ENCODE data around the gene ABHD2. TPM values are rescaled to one million over a fixed set of nuclear protein-coding genes. Genes with fewer than 3 reads are reported as not detected.

Gene ABHD2
- total and polyA plus RNA-seq, 11 donors, result 8.6 to 243 (median 116) TPM

GRCh38 chr15:89101302-89102193 is 13.3 kb downstream of the ABHD2 start:
- Histone ChIP-seq H3K27me3 (no peaks in the 10 kb centered on the region), H3K36me3 (peaks cover 0 to 33% (median 7%) of the 10 kb centered on the region in 9 donors), H3K27ac (peak overlapping the region; percentile 7 to 97 (median 88)), H3K4me1 (peaks cover 21 to 96% (median 72%) of the 10 kb centered on the region in 12 donors), H3K4me3 (no peak overlapping the region), H3K9me3 (no peaks in the 10 kb centered on the region)
- intact Hi-C loops (cut with DNase I), result loop anchor here in 1 of 10 donors (10.0 kb wide), 1 partner anchor 53 kb away; no protein-coding TSS in a partner anchor
- WGBS, 4 donors, result 41 to 57% (median 46%) methylated on average over 8 of the region's 8 CpGs
- DNase-seq (peak; percentile 65 to 89 (median 77)), ATAC-seq (peak; percentile 69 to 87 (median 86))
- TF ChIP-seq CTCF (IDR thresholded peaks at IDR 0.05) (no peak), POLR2A (IDR thresholded peaks at IDR 0.05) (peak in 1 of 2 donors; percentile 22)

- ATAC-seq (peak in 2 of 4 donors; percentile 4 to 6), DNase-seq (no peak)
- H3K4me3 ChIP-seq, result peak overlapping the region in 1 of 12 donors; percentile 28
- H3K27ac ChIP-seq, result peak overlapping the region; percentile 73 to 97 (median 88)
- intact Hi-C loops (cut with DNase I), result loop anchor here in 2 of 10 donors (2.0 to 10.0 kb wide), 2 partner anchors 13 to 51 kb away; no protein-coding TSS in a partner anchor
- H3K4me1 ChIP-seq, result peaks cover 11 to 92% (median 66%) of the 10 kb centered on the region in 12 donors
- 48 to 60% (median 55%) methylated on average over 5 of the region's 5 CpGs for WGBS, 4 donors
- H3K27me3 ChIP-seq, result no peaks in the 10 kb centered on the region
- peaks cover 0 to 32% (median 7%) of the 10 kb centered on the region in 9 donors for H3K36me3 ChIP-seq
- no peak for TF ChIP-seq POLR2A (IDR thresholded peaks at IDR 0.05)
- no peak for TF ChIP-seq CTCF (IDR thresholded peaks at IDR 0.05)
- no peaks in the 10 kb centered on the region for H3K9me3 ChIP-seq
Measured at GRCh38 chr15:89103481-89104171, 15.4 kb downstream of the ABHD2 start.

DNA sequence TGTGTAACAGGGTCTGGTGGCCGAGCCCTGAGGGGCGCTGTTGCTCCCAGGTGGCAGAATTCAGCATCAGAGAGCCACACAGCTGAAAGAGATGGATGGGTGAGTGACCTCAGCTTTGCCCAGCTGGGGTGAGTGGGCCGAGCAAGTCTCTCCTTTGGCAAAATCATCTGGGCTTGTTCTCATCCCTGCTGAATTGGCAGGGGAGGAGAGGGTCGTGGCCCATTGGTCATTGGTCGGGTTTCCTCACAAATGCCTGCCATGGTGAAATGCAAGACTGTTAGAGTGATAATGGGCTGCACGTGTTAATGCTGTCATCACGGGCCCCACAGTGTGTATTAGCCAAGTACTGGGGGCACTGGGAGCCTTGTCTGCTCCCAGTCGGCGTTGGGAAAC is 15.9 kb downstream of the ABHD2 start:
- H3K27me3 ChIP-seq, result no peaks in the 10 kb centered on the region
- TF ChIP-seq POLR2A (IDR thresholded peaks at IDR 0.05) (no peak), CTCF (IDR thresholded peaks at IDR 0.05) (no peak)
- no peaks in the 10 kb centered on the region for H3K9me3 ChIP-seq
- 66 to 79% (median 70%) methylated on average over 7 to 9 of the region's 9 CpGs for WGBS, 4 donors
- H3K4me1 ChIP-seq, result peaks cover 10 to 92% (median 67%) of the 10 kb centered on the region in 12 donors
- intact Hi-C loops (cut with DNase I), result loop anchor here in 2 of 10 donors (2.0 to 10.0 kb wide), 2 partner anchors 13 to 51 kb away; no protein-coding TSS in a partner anchor
- peaks cover 0 to 27% (median 6%) of the 10 kb centered on the region in 9 donors for H3K36me3 ChIP-seq
- H3K27ac ChIP-seq, result peak overlapping the region; percentile 73 to 97 (median 88)
- H3K4me3 ChIP-seq, result peak overlapping the region in 7 of 12 donors; percentile 5 to 37 (median 28)
- peak in 3 of 5 donors; percentile 34 to 79 (median 41) for DNase-seq
- peak; percentile 50 to 85 (median 73) for ATAC-seq

Measured in heart left ventricle (tissue), 16 donors.